SJCRH30 (cell line): ENCODE measurements around the gene JARID2. TPM values are rescaled to one million over a fixed set of nuclear protein-coding genes. Genes with fewer than 3 reads are reported as not detected.

Experiments
- DNase-seq, 2 experiments: peaks; one replicate each; pipeline ENCODE4 v3.0.0-alpha.2; 2015 to 2020
- H3K27ac ChIP-seq: fragments of 250-450 bp; sonication (Bioruptor Pico); 2 replicates; pipeline ENCODE4 v1.5.1; 2020; ENCODE audit warnings: mild to moderate bottlenecking, moderate library complexity
- H3K27me3 ChIP-seq: fragments of 250-450 bp; sonication (Bioruptor Pico); 2 replicates; pipeline ENCODE4 v1.5.1; 2020; ENCODE audit warnings: mild to moderate bottlenecking, moderate library complexity
- H3K36me3 ChIP-seq: fragments of 250-450 bp; sonication (Bioruptor Pico); 2 replicates; pipeline ENCODE4 v1.5.1; 2020; ENCODE audit warnings: mild to moderate bottlenecking, moderate library complexity
- H3K4me1 ChIP-seq: fragments of 250-450 bp; sonication (Bioruptor Pico); 2 replicates; pipeline ENCODE4 v1.5.1; 2020; ENCODE audit warnings: mild to moderate bottlenecking, moderate library complexity
- H3K4me3 ChIP-seq: fragments of 250-450 bp; sonication (Bioruptor Pico); 2 replicates; pipeline ENCODE4 v1.5.1; 2020; ENCODE audit warnings: mild to moderate bottlenecking, moderate library complexity
- H3K9me3 ChIP-seq: fragments of 250-450 bp; sonication (Bioruptor Pico); replicated peaks from 2 replicates; pipeline ENCODE4 v1.5.1; 2020; ENCODE audit warnings: mild to moderate bottlenecking, moderate library complexity
- total RNA-seq: library from RNA; depleted of rRNA; stranded (reverse); fragments of >200 nt; shearing (Covaris generic); gene quantifications from 2 replicates; pipeline ENCODE4 v1.2.3, GENCODE V29; 2014

Gene JARID2
- total RNA-seq, 1 experiment from 2014 or later: 18.5 TPM

DNA sequence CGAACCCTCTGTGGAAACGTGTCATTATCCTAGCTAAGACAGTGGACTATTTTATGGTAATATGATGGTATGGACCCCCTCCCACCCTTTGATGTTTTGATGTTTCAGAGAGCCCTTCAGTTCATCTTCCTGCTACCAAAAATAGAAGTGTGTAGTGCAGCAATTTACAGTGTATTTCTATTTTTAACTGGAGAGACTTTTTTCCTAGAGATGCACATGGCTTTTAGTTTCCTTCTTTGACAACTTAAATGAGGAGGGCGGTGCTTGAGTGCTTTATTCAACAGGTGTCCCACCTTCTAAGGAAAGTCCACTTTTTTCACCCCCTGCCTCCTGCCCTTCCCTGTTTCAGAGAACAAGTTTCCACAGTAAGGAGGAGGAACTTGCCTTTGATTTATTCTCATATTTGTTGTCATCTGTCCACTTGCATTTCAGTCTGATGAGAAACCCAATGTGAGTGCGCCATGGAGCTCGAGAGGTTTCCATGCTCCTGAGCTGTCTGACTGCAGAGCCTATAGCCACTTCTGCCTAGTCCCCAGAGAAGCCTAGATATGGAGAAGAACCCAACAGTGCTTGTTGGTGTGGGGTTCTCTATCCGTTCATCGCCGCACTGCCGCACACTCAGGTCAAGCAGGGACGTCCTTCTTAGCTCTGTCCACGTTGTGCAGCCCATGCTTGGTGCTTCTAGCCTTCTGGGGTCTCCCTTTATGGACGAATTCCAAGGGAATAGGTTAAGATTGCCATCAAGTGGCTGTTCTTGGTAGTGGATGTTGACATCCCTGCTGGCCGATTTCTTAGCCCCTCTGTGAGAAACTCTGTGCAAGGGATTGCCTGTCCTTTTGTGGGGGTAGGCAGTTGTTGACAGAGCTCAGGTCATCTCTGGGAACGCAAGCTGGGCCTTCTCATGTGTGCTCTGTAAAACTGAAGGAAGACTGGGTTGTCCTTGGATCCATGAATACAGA is 144.2 kb downstream of the JARID2 start:
- no peaks in the 10 kb centered on the region for H3K9me3 ChIP-seq
- H3K27me3 ChIP-seq: no peaks in the 10 kb centered on the region
- no peak overlapping the region for H3K4me3 ChIP-seq
- no peaks in the 10 kb centered on the region for H3K36me3 ChIP-seq
- peak; percentile 43 to 72 for DNase-seq
- H3K27ac ChIP-seq: no peak overlapping the region
- H3K4me1 ChIP-seq: 0 out of 2 replicates have a peak, but pooled peaks cover 3% of the 10 kb centered on the region

DNA sequence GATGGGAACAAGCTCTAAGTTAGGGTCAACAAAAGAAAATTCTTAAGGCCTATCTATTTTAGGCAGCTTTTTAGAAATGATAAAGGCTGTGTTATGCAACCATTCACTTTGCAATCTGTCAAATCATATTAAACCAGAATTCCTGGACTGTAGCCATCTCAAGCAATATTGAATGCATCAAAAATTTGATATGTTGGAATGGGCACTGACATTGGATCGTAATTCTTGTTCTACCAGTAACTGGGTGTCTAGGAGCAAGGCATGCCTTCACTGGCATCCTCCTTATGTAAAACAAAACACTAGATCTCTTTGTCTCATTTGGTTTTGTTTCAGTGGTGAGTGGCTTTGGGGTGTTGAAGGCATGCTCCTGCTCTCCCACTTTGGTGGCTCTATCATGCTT is 145.6 kb downstream of the JARID2 start:
- Histone ChIP-seq H3K9me3 (no peaks in the 10 kb centered on the region), H3K36me3 (no peaks in the 10 kb centered on the region), H3K27ac (no peak overlapping the region), H3K4me3 (no peak overlapping the region), H3K4me1 (0 out of 2 replicates have a peak, but pooled peaks cover 3% of the 10 kb centered on the region), H3K27me3 (no peaks in the 10 kb centered on the region)
- DNase-seq: no peak

DNA sequence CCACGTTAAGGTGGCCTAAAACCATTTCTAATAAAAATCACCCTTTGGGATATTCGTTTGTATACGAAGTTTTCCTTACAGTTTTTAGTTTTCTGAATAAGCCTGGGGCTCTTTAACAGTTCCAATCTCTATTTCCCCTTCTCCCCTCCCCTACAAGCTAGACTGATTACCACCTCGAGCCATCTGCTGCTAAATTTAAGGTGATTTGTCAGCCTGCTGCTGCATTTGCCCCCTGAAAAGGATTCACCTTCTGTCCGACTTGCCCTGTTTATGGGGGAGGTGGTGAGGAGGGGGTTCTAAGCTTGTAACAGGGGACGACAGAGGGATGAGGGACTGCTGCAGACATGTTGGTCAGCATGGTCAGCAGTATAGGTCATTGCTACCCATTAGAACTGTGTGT is 146.3 kb downstream of the JARID2 start:
- Histone ChIP-seq H3K9me3 (no peaks in the 10 kb centered on the region), H3K27ac (no peak overlapping the region), H3K36me3 (no peaks in the 10 kb centered on the region), H3K27me3 (no peaks in the 10 kb centered on the region), H3K4me3 (no peak overlapping the region), H3K4me1 (0 out of 2 replicates have a peak, but pooled peaks cover 3% of the 10 kb centered on the region)
- DNase-seq: no peak

DNA sequence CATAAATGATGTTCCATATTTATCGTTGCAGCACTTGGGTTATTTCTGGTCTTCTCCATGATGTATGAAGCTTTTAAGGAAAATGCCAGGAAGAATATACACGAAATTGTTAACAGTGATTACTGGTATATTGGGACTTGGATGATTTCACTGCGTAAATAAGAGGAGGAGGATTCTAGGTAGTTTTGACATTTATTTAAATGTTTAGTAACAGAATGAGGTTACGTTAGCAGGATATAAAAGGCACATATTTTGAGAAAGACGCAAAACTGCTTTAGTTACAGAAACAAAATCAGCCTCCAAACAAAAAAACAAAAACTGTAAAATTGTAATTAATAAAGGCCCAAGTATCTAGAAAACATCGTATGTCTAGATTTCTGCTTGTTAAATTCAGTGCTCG is 147.7 kb downstream of the JARID2 start:
- Histone ChIP-seq H3K9me3 (no peaks in the 10 kb centered on the region), H3K27me3 (no peaks in the 10 kb centered on the region), H3K4me3 (no peak overlapping the region), H3K36me3 (no peaks in the 10 kb centered on the region), H3K4me1 (0 out of 2 replicates have a peak, but pooled peaks cover 3% of the 10 kb centered on the region), H3K27ac (no peak overlapping the region)
- no peak for DNase-seq

DNA sequence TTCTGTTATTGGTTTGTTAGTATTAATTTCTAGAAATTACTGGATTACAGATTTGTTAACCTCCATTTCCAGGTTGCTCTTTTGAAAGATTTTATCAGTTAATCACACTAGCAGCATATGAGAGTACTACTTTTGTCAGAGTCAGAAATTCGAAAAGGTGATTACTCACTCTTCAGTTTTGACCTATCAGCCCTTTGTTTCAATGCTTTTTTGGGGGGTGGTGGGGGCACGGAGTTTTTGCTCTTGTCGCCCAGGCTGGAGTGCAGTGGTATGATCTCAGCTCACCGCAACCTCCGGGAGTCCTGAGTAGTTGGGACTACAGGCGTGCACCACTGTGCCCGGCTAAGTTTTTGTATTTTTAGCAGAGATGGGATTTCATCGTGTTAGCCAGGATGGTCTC is 149.2 kb downstream of the JARID2 start:
- Histone ChIP-seq H3K9me3 (no peaks in the 10 kb centered on the region), H3K27ac (no peak overlapping the region)
- no peak for DNase-seq

DNA sequence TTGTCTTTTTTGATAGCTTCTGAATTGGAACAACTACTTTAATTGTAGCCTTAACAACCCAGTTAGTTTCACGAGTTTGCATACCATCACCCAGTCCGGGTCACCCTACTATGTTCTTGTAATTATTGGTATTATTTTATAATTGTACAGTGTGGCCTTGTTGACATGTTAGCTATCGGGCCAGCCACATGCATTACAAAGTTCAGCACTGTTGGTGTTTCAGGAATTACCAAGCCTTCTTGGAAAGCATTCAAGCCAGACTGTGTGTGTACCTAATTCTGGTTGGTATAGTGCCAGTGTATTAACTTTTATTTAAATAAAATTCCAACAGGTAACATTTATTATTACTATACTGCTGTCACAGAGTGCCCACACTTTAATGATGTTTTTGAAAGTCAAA is 150.9 kb downstream of the JARID2 start:
- H3K36me3 ChIP-seq: no peaks in the 10 kb centered on the region
- H3K9me3 ChIP-seq: no peaks in the 10 kb centered on the region
- no peaks in the 10 kb centered on the region for H3K27me3 ChIP-seq
- H3K4me3 ChIP-seq: no peak overlapping the region
- DNase-seq: no peak
- H3K4me1 ChIP-seq: peaks cover 7% of the 10 kb centered on the region
- no peak overlapping the region for H3K27ac ChIP-seq

More for the DNA sequence above, 149.2 kb downstream of the JARID2 start:
- no peaks in the 10 kb centered on the region for H3K36me3 ChIP-seq
- peaks cover 8% of the 10 kb centered on the region for H3K4me1 ChIP-seq
- H3K4me3 ChIP-seq: no peak overlapping the region
- H3K27me3 ChIP-seq: no peaks in the 10 kb centered on the region

DNA sequence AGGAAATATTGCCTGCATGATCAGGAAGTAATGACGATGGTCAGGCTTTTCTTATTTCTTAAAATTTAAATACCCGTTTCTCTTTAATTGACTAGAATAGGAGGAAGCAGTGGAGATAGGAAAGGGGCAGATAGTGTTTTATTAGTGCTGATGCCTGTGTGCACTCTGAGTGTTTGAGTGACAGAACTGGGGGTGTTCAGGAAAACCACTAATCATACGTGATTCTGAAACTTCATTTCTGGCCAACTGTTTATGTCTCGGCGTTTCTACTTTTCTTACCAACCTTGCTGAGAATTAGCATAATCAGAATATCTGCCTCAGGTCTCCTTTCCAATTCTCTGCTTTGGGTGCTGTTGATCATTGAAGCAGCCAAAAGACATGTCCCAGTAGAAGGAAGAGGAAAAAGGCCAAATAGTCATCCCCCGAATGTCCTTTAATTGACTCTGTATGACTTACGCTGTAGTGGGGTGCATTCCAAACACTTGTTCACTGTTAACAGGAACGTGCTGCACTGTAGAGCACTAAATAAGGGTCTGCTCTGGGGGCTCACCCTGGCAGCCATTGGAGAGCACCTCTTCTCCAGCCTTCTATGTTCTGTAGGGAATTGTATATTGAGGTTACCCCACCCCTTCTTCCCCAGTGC is 152.9 kb downstream of the JARID2 start:
- H3K36me3 ChIP-seq: no peaks in the 10 kb centered on the region
- H3K4me1 ChIP-seq: peaks cover 7% of the 10 kb centered on the region
- DNase-seq: no peak
- no peaks in the 10 kb centered on the region for H3K27me3 ChIP-seq
- no peak overlapping the region for H3K27ac ChIP-seq
- no peak overlapping the region for H3K4me3 ChIP-seq
- H3K9me3 ChIP-seq: no peaks in the 10 kb centered on the region

DNA sequence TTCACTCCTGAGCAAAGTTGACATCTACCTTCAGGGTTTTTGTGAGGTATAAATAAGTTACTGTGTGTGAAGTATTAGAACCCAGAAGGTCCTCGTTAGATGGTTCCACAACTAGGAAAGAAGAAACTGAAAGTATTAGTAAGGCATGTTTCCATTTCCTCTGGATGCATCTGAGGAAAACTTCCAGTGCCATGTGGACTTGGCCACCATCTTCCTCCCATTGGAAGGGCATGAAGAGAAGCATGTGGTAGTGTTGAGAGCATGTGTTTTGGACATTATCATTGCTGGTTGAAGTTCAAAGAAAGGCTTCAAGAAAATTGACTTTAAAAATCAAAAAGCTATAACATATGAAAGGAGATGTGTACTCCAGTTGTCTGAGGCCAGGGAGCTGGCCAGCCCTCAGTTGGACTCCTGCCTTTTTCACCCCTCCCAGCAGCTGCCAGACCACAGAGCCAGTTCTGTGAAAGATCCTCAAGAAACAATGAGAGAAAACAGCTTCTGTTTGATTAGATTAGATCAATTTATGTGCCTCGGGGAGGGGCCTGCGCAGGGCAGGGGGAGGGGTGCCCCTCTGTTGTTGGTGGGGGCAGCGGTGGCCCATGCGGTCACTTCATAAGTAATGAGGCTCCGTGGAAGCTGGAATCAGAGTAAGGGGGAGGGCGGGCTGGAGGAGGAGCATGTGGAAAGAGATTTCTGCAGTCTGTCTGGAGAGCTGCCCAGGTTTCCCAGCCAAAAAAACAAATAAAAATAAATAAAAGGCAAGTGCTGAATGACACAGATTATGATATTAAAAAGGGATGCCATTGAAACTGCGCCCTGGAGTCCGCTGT is 154.0 kb downstream of the JARID2 start:
- Histone ChIP-seq H3K4me1 (peaks cover 7% of the 10 kb centered on the region), H3K9me3 (no peaks in the 10 kb centered on the region), H3K27ac (peak overlapping the region; percentile 46), H3K4me3 (peak overlapping the region; percentile 41), H3K27me3 (no peaks in the 10 kb centered on the region), H3K36me3 (no peaks in the 10 kb centered on the region)
- DNase-seq: peak; percentile 76 to 77

DNA sequence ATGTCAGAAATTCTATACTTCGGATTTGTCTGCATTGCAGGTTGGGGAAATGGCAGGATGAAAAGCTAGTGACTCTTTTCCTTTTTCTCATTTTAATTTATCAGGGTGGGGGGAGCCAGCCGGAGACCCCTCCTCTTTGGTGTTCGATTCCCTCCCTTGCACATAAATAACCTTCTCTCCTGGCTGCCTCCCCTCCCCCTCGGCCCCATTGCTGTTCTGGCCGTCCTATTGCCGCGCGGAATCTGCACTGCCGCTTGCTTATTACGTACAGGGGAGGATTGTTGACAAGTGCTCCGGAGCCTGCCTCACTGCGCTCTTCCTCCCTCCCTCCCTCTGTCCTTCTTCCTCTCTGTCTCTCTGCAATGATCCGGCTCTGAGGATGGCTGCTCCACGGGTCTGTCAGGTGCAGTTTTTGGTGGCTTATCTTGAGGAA is 154.7 kb downstream of the JARID2 start:
- Histone ChIP-seq H3K27ac (no peak overlapping the region), H3K4me3 (peak overlapping the region; percentile 41), H3K27me3 (no peaks in the 10 kb centered on the region), H3K4me1 (peaks cover 7% of the 10 kb centered on the region), H3K36me3 (no peaks in the 10 kb centered on the region), H3K9me3 (no peaks in the 10 kb centered on the region)
- peak; percentile 42 to 51 for DNase-seq

DNA sequence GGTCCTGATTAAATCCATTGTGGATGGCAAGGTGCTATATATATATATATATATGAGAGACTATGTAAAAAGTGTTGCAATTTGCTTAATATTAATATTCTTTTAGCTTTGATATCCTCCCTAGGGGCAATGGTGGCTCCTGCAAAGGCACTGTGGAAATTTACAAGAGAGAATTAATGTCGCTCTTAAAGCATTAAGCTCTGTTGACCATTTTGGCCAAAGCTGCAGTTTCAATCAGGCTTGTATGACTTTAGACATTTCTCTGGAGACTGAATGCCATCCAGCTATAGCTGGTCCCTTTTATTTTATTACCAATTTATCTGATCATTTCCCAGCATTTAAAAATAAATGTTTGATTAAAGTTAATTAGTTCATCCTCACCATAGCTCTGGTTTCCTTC is 155.3 kb downstream of the JARID2 start:
- Histone ChIP-seq H3K4me1 (peaks cover 7% of the 10 kb centered on the region), H3K4me3 (peak overlapping the region; percentile 41; the same call in 1 of the 2 replicates), H3K27ac (no peak overlapping the region), H3K27me3 (no peaks in the 10 kb centered on the region), H3K9me3 (no peaks in the 10 kb centered on the region), H3K36me3 (no peaks in the 10 kb centered on the region)
- no peak for DNase-seq

DNA sequence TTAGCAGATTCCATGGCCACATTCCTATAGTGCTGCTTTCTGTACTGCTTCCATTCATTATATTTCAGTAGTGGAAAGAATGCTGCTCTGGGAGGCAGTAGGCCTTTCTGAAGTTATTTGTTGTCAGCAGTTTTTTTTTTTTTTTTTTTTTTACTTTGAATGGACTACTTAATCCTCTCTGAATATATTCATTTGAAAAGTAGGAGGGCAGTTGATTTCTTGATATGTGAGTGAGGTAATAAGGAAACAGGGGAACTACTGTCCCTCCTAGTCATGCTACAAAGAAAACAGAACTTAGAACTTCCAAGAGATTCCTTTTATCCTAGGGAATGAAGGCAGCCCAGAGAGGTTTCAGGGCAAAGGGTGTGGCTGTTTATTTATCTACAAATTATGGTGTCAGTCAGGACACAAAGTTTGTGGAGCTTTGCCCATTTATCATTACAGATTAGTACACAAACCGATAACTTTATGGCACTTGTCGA is 155.9 kb downstream of the JARID2 start:
- no peak for DNase-seq
- Histone ChIP-seq H3K27ac (no peak overlapping the region), H3K4me1 (peaks cover 7% of the 10 kb centered on the region), H3K4me3 (no peak overlapping the region), H3K27me3 (no peaks in the 10 kb centered on the region), H3K9me3 (no peaks in the 10 kb centered on the region), H3K36me3 (no peaks in the 10 kb centered on the region)

DNA sequence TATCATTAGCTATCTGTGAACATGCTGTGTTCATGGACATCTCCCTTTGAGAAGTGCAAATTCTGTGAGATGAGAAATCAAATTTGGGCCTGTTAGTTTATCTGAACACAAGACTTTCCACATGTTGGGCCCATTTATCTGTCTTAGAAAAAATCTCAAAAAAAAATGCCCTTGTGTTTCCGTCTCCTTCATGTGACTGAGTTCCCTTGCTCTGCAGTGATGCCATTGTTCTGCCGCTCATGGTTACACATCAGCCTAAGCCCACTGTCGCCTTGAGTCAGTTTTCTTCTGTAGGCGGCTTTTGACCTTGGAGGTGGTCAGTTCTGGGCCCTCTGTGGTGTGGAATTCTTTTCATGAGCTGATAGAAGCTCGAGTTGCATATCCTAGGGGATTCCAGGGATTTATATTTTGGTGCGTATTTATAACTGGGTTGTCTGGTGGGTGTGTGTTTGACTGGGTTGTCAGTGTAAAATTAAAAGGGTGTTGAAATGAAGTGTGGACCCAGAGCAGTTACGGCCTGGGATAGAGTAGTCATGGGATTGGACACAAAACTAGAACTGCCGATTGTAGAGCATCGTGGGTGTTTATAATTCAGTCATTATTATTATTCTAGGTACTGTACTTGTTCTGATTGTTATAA is 156.7 kb downstream of the JARID2 start:
- Histone ChIP-seq H3K27ac (no peak overlapping the region), H3K27me3 (no peaks in the 10 kb centered on the region), H3K9me3 (no peaks in the 10 kb centered on the region), H3K4me1 (peaks cover 7% of the 10 kb centered on the region), H3K4me3 (no peak overlapping the region), H3K36me3 (no peaks in the 10 kb centered on the region)
- no peak for DNase-seq

DNA sequence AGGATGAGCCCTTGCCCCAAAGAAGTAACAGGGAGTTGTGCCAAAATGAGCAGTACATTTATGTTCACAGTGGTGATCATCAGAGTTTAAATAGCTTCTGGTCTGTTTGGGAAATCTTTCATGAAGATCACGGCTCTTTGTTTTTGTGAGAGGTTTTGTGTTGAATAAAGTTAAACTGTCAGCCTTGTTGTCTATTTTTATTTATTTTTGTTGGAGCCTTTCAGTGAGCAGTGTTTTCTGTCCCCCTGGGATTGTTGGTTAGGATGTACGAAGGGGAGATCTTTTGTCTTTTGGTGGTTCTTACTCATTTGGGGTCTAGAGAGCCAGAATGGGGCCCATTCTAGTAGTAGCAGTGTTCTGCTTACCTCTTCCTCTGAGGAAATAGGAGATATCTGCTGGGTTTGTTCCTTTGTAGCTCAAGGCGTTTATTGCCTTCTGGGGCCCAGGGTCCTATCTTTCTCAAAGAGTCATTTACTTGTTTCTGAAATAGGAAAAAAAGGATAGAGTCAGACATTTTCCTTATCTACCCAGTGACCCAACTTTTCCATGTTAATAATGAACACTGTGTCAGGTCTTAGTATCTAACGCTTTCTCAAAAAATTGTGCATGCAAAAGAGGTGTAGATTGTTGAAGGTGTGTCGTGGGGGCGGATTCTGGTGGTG is 157.4 kb downstream of the JARID2 start:
- H3K27ac ChIP-seq: no peak overlapping the region
- peaks cover 7% of the 10 kb centered on the region for H3K4me1 ChIP-seq
- H3K27me3 ChIP-seq: no peaks in the 10 kb centered on the region
- DNase-seq: no peak
- no peak overlapping the region for H3K4me3 ChIP-seq
- H3K9me3 ChIP-seq: no peaks in the 10 kb centered on the region
- no peaks in the 10 kb centered on the region for H3K36me3 ChIP-seq

DNA sequence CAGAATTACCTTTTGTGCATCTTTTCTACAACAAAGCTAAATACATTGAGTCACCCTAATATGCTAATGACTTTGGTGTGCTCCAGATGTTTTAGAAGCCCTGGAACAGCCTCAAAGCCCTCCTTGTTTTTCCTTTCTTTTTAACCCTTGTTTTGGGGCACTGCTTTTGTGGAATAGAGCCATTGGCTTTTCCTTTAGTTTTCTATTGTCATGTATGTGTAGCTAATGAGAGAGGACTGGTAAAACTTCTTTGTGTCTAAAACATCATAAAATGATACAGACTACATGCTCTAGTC is 158.8 kb downstream of the JARID2 start:
- no peaks in the 10 kb centered on the region for H3K9me3 ChIP-seq
- no peaks in the 10 kb centered on the region for H3K36me3 ChIP-seq
- no peak for DNase-seq
- H3K27me3 ChIP-seq: no peaks in the 10 kb centered on the region
- no peak overlapping the region for H3K4me3 ChIP-seq
- H3K27ac ChIP-seq: no peak overlapping the region
- peaks cover 1% of the 10 kb centered on the region for H3K4me1 ChIP-seq
